GM12874 (cell line): Measurements from ENCODE around the gene CARNS1.

Experiments used
- CTCF ChIP-seq: IDR thresholded peaks from 2 replicates; pipeline ENCODE4 v1.5.1; 2011; ENCODE audit warnings: low read depth, mild to moderate bottlenecking, control low read depth, low read length, moderate library complexity; ENCODE audit not compliant: insufficient read depth

The CARNS1 gene

GRCh38 chr11:67463186-67463585 lies 47.7 kb downstream of the CARNS1 start:
- TF ChIP-seq CTCF: no peak

- no peak for TF ChIP-seq CTCF
Measured at GRCh38 chr11:67463680-67464410, 48.4 kb downstream of the CARNS1 start.

- no peak for TF ChIP-seq CTCF
Measured at GRCh38 chr11:67464411-67465188, 49.1 kb downstream of the CARNS1 start.

- no peak for TF ChIP-seq CTCF
Measured at GRCh38 chr11:67465189-67465510, 49.7 kb downstream of the CARNS1 start.

GRCh38 chr11:67466367-67466766 lies 50.9 kb downstream of the CARNS1 start:
- no peak for TF ChIP-seq CTCF

GRCh38 chr11:67466962-67467771 lies 51.7 kb downstream of the CARNS1 start:
- TF ChIP-seq CTCF: no peak

- TF ChIP-seq CTCF: no peak
Measured at GRCh38 chr11:67468056-67468455, 52.6 kb downstream of the CARNS1 start.
